Body of pancreas (tissue), 4 donors: ENCODE measurements around the gene TCF15.

ENCODE experiments used
- POLR2A ChIP-seq, 3 donors: fragments of 450-650 bp; IDR thresholded peaks; one replicate each; pipeline ENCODE4 v1.6.1; 2016; ENCODE audit warnings: antibody characterized with exemption in 3 of 3, mild to moderate bottlenecking in 2 of 3
- TF ChIP-seq, protein P1 (sequence below), 7 experiments: fragments of 450-650 bp in 4 of 7; fragments of 200-600 bp in 3 of 7; sonication (generic) in 3 of 7; IDR thresholded peaks; one replicate each; pipeline ENCODE4 v1.5.1; 2016 to 2019; ENCODE audit warnings: antibody characterized with exemption in 7 of 7

DNA sequence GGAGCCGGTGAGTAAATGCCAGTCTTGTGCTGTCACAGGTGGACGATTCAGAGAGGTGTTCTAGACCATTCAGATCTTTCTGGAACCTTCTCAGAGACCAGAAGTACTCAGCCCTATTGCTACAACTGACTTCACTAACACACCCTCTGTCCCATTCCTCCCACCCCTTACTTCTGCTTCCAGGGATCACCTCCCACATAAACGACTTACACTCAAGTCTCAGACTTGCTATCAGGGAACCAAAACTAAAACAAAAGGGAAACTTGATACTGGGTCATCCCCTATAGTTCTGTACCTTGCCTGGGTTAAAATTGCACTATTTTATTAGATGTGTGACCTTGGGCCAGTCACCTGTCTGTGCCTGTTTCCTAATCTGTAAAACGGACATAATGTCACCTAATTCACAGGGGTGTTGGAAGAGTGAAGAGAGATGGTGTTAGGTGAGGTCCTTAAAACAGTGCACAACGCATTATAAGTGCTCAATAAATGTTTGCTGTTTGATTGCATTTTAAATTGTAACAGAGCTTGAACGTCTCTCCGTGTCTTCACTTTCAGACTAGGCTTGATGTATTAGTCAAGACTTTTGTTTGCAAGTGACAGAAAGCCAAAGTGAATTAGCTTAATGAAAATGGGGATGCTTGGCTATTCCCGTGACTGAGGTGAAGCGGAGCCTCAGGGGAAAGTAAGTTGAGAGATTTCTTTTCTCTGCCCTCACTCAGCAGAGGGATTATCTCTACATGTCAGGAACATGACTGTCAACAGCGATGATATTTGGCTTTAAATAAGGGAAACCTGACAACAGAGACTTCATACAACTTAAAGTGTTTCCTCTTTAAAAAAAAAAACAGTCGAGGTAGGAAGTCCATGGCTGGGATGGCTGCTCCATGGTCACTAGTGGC lies 45.9 kb upstream of the TCF15 start:
- TF ChIP-seq, protein P1, sequence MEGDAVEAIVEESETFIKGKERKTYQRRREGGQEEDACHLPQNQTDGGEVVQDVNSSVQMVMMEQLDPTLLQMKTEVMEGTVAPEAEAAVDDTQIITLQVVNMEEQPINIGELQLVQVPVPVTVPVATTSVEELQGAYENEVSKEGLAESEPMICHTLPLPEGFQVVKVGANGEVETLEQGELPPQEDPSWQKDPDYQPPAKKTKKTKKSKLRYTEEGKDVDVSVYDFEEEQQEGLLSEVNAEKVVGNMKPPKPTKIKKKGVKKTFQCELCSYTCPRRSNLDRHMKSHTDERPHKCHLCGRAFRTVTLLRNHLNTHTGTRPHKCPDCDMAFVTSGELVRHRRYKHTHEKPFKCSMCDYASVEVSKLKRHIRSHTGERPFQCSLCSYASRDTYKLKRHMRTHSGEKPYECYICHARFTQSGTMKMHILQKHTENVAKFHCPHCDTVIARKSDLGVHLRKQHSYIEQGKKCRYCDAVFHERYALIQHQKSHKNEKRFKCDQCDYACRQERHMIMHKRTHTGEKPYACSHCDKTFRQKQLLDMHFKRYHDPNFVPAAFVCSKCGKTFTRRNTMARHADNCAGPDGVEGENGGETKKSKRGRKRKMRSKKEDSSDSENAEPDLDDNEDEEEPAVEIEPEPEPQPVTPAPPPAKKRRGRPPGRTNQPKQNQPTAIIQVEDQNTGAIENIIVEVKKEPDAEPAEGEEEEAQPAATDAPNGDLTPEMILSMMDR (IDR thresholded peaks at IDR 0.05), result no peak
- TF ChIP-seq POLR2A (IDR thresholded peaks at IDR 0.05), result no peak
